ENCODE data around the gene KRT74. TPM values are rescaled to one million over a fixed set of nuclear protein-coding genes. Genes with fewer than 3 reads are reported as not detected.

The KRT74 gene
- total RNA-seq = not detected
- long read RNA-seq = 0 reads

GRCh38 chr12:52573743-52574142 lies at the start of gene KRT74:
Gene KRT74 (minus strand): TSS chr12:52573843. CDS start chr12:52573777, 66 bp downstream.
- DNase-seq = no peak
- no peak for ATAC-seq
- intact Hi-C loops (cut with DNase I) = no loop called here

GRCh38 chr12:52622349-52622748 lies 48.7 kb upstream of the KRT74 start:
- no peak for DNase-seq
- intact Hi-C loops (cut with DNase I) = no loop called here
- ATAC-seq = no peak

- DNase-seq (no peak), ATAC-seq (no peak)
These were observed 45.2 kb upstream of the KRT74 start for GRCh38 chr12:52618866-52619265.

GRCh38 chr12:52618216-52618615 lies 44.6 kb upstream of the KRT74 start, which contains the start of gene KRT73:
Gene KRT73 (minus strand): TSS chr12:52618559. CDS start chr12:52618524, 35 bp downstream.
- DNase-seq (no peak), ATAC-seq (no peak)
- intact Hi-C loops (cut with DNase I) = no loop called here

More at GRCh38 chr12:52618866-52619265, 45.2 kb upstream of the KRT74 start:
- intact Hi-C loops (cut with DNase I) = no loop called here

- ATAC-seq (no peak), DNase-seq (no peak)
- intact Hi-C loops (cut with DNase I) = no loop called here
These were observed 43.8 kb upstream of the KRT74 start for GRCh38 chr12:52617403-52617785.

- intact Hi-C loops (cut with DNase I) = no loop called here
- ATAC-seq = no peak
- no peak for DNase-seq
These were observed 43.2 kb upstream of the KRT74 start for GRCh38 chr12:52616680-52617402.

GRCh38 chr12:52615912-52616311 lies 42.3 kb upstream of the KRT74 start:
- ATAC-seq (no peak), DNase-seq (no peak)
- intact Hi-C loops (cut with DNase I) = no loop called here

GRCh38 chr12:52615208-52615868 lies 41.7 kb upstream of the KRT74 start:
- DNase-seq = no peak
- intact Hi-C loops (cut with DNase I) = no loop called here
- no peak for ATAC-seq

- no peak for ATAC-seq
- no peak for DNase-seq
These were observed 41.0 kb upstream of the KRT74 start for GRCh38 chr12:52614381-52615207.

GRCh38 chr12:52613384-52614030 lies 39.9 kb upstream of the KRT74 start:
- ATAC-seq (no peak), DNase-seq (no peak)
- intact Hi-C loops (cut with DNase I) = no loop called here

More at GRCh38 chr12:52614381-52615207, 41.0 kb upstream of the KRT74 start:
- intact Hi-C loops (cut with DNase I) = no loop called here

- intact Hi-C loops (cut with DNase I) = no loop called here
- ATAC-seq (no peak), DNase-seq (no peak)
These were observed 39.1 kb upstream of the KRT74 start for GRCh38 chr12:52612431-52613383.

- intact Hi-C loops (cut with DNase I) = no loop called here
- no peak for ATAC-seq
- no peak for DNase-seq
These were observed 37.4 kb upstream of the KRT74 start for GRCh38 chr12:52611080-52611468.

GRCh38 chr12:52608826-52609630 lies 35.4 kb upstream of the KRT74 start:
- DNase-seq = no peak
- intact Hi-C loops (cut with DNase I) = no loop called here
- no peak for ATAC-seq

GRCh38 chr12:52608161-52608560 lies 34.5 kb upstream of the KRT74 start:
- intact Hi-C loops (cut with DNase I) = no loop called here
- DNase-seq (no peak), ATAC-seq (no peak)

GRCh38 chr12:52607314-52607713 lies 33.7 kb upstream of the KRT74 start:
- ATAC-seq (no peak), DNase-seq (no peak)
- intact Hi-C loops (cut with DNase I) = no loop called here

- ATAC-seq = no peak
- intact Hi-C loops (cut with DNase I) = no loop called here
- no peak for DNase-seq
These were observed 33.1 kb upstream of the KRT74 start for GRCh38 chr12:52606581-52607218.

- ATAC-seq (no peak), DNase-seq (no peak)
- intact Hi-C loops (cut with DNase I) = no loop called here
These were observed 32.5 kb upstream of the KRT74 start for GRCh38 chr12:52606096-52606495.

All from left cardiac atrium (tissue), 4 donors.